Testis (tissue), 3 donors: Measurements from ENCODE around the gene NUP188. TPM values are rescaled to one million over a fixed set of nuclear protein-coding genes. Genes with fewer than 3 reads are reported as not detected.

Source experiments
- DNase-seq: peaks from one replicate; pipeline ENCODE4 v3.0.0-alpha.2; 2019
- H3K27ac ChIP-seq, 2 donors: fragments of 200-600 bp; sonication (generic); one replicate each; pipeline ENCODE4 v1.5.1; 2019
- H3K27me3 ChIP-seq: fragments of 200-600 bp; sonication (generic); one replicate; pipeline ENCODE4 v1.5.1; 2019
- H3K36me3 ChIP-seq: fragments of 200-600 bp; sonication (generic); one replicate; pipeline ENCODE4 v1.5.1; 2017; ENCODE audit warnings: low read depth; ENCODE audit errors: missing control alignments
- H3K4me1 ChIP-seq: fragments of 200-600 bp; sonication (generic); one replicate; pipeline ENCODE4 v1.5.1; 2019
- H3K4me3 ChIP-seq, 2 donors: fragments of 200-600 bp; sonication (generic); one replicate each; pipeline ENCODE4 v1.5.1; 2017 to 2019
- H3K9me3 ChIP-seq: fragments of 200-600 bp; sonication (generic); one replicate; pipeline ENCODE4 v1.5.1; 2017
- CTCF ChIP-seq, 3 experiments: fragments of 450-650 bp in 2 of 3; fragments of 200-600 bp in 1 of 3; sonication (generic) in 1 of 3; IDR thresholded peaks; one replicate each; pipeline ENCODE4 v1.5.1; 2016 to 2019; ENCODE audit warnings: antibody characterized with exemption in 3 of 3, mild to moderate bottlenecking in 2 of 3, moderate library complexity in 1 of 3
- POLR2A ChIP-seq: fragments of 450-650 bp; IDR thresholded peaks from one replicate; pipeline ENCODE4 v1.6.1; 2017; ENCODE audit warnings: antibody characterized with exemption, mild to moderate bottlenecking, moderate library complexity
- WGBS, 2 donors: methylation state at CpG; one replicate each; pipeline ENCODE4 v1.1.5; 2018; 5-methylcytosine and 5-hydroxymethylcytosine counted together
- intact Hi-C: fragments of 100-400 bp; cut with DNase I; formaldehyde crosslinking; loops from one replicate; pipeline ENCODE4 v1.15.1; 2023; ENCODE audit warnings: low total_unique reads
- polyA plus RNA-seq: library from polyadenylated mRNA; stranded (reverse); fragments of 350-450 nt; fragmentation: Illumina TruSeq; extraction: RNeasy Lipid Tissue Mini Kit (QIAGEN cat#74804); gene quantifications from one replicate; pipeline ENCODE4 v1.2.3, GENCODE V29; 2014; ENCODE audit warnings: low read depth, low replicate concordance; ENCODE audit not compliant: insufficient read depth
- total RNA-seq, 2 donors: library from RNA; depleted of rRNA; stranded (reverse); fragments of >200 nt; gene quantifications; one replicate each; pipeline ENCODE4 v1.2.3, GENCODE V29; 2016

NUP188 gene
- total and polyA plus RNA-seq, 3 donors from 2014 or later = 165 to 241 (median 184) TPM

GRCh38 chr9:129012893-129013448 is 65.5 kb downstream of the NUP188 start:
- TF ChIP-seq CTCF (IDR thresholded peaks at IDR 0.05) (no peak), POLR2A (no peak)
- intact Hi-C loops = no loop called here
- H3K27me3 ChIP-seq = no peaks in the 10 kb centered on the region
- DNase-seq = no peak
- H3K27ac ChIP-seq = no peak overlapping the region
- no peaks in the 10 kb centered on the region for H3K36me3 ChIP-seq
- H3K4me1 ChIP-seq = peaks cover 4% of the 10 kb centered on the region
- no peak overlapping the region for H3K4me3 ChIP-seq
- no peaks in the 10 kb centered on the region for H3K9me3 ChIP-seq
- 83 to 92% methylated on average over 6 to 16 of the region's 16 CpGs for WGBS, 2 donors

- no peak overlapping the region for H3K27ac ChIP-seq
- H3K27me3 ChIP-seq = no peaks in the 10 kb centered on the region
- H3K9me3 ChIP-seq = no peaks in the 10 kb centered on the region
- intact Hi-C loops = no loop called here
- no peaks in the 10 kb centered on the region for H3K36me3 ChIP-seq
- no peak overlapping the region for H3K4me3 ChIP-seq
- no peaks in the 10 kb centered on the region for H3K4me1 ChIP-seq
- WGBS, 2 donors = 89 to 90% methylated on average over 9 to 11 of the region's 11 CpGs
- no peak for DNase-seq
- no peak for TF ChIP-seq CTCF (IDR thresholded peaks at IDR 0.05)
- no peak for TF ChIP-seq POLR2A
Measured at GRCh38 chr9:129013674-129014073, 66.2 kb downstream of the NUP188 start.

- no peak for TF ChIP-seq CTCF (IDR thresholded peaks at IDR 0.05)
- TF ChIP-seq POLR2A = no peak
- Histone ChIP-seq H3K27me3 (no peaks in the 10 kb centered on the region), H3K9me3 (no peaks in the 10 kb centered on the region), H3K4me3 (no peak overlapping the region), H3K27ac (no peak overlapping the region), H3K36me3 (no peaks in the 10 kb centered on the region), H3K4me1 (no peaks in the 10 kb centered on the region)
- intact Hi-C loops = no loop called here
- DNase-seq = no peak
- WGBS, 2 donors = 91 to 97% methylated on average over 4 to 11 of the region's 11 CpGs
Measured at GRCh38 chr9:129014124-129014523, 66.6 kb downstream of the NUP188 start.

GRCh38 chr9:129014608-129015007 is 67.1 kb downstream of the NUP188 start:
- no peak for TF ChIP-seq POLR2A
- Histone ChIP-seq H3K27me3 (no peaks in the 10 kb centered on the region), H3K27ac (no peak overlapping the region), H3K36me3 (no peaks in the 10 kb centered on the region), H3K9me3 (no peaks in the 10 kb centered on the region), H3K4me3 (no peak overlapping the region), H3K4me1 (no peaks in the 10 kb centered on the region)
- 94 to 95% methylated on average over 5 to 8 of the region's 8 CpGs for WGBS, 2 donors
- intact Hi-C loops = no loop called here
- no peak for DNase-seq

- peaks cover 21% of the 10 kb centered on the region for H3K4me1 ChIP-seq
- H3K36me3 ChIP-seq = no peaks in the 10 kb centered on the region
- H3K9me3 ChIP-seq = no peaks in the 10 kb centered on the region
- intact Hi-C loops = no loop called here
- no peak for TF ChIP-seq CTCF (IDR thresholded peaks at IDR 0.05)
- TF ChIP-seq POLR2A = no peak
- H3K27ac ChIP-seq = no peak overlapping the region
- WGBS, 2 donors = 72 to 78% methylated on average over 8 of the region's 8 CpGs
- H3K4me3 ChIP-seq = no peak overlapping the region
- DNase-seq = no peak
- H3K27me3 ChIP-seq = no peaks in the 10 kb centered on the region
Measured at GRCh38 chr9:129021091-129021490, 73.6 kb downstream of the NUP188 start.
